Smooth muscle cell (in vitro differentiated cells): Measurements from ENCODE around the gene STK11IP. TPM values are rescaled to one million over a fixed set of nuclear protein-coding genes. Genes with fewer than 3 reads are reported as not detected.

Experiments used
- DNase-seq: peaks from one replicate; lab custom pipeline; 2025; ENCODE audit not compliant: unreplicated experiment; lab: John Stamatoyannopoulos, UW
- H2AFZ ChIP-seq: fragments of 200-600 bp; sonication (generic); 2 replicates; pipeline ENCODE4 v1.6.0; 2016; ENCODE audit warnings: antibody characterized with exemption, low read depth, mild to moderate bottlenecking
- H3F3A ChIP-seq: fragments of 200-600 bp; sonication (generic); 2 replicates; pipeline ENCODE4 v1.6.0; 2017; ENCODE audit warnings: antibody characterized with exemption, low read depth
- H3K27ac ChIP-seq: fragments of 200-600 bp; sonication (generic); 2 replicates; pipeline ENCODE4 v1.5.1; 2016; ENCODE audit warnings: low read depth, mild to moderate bottlenecking
- H3K27me3 ChIP-seq: fragments of 200-600 bp; sonication (generic); 2 replicates; pipeline ENCODE4 v1.6.1; 2016; ENCODE audit warnings: low read depth, mild to moderate bottlenecking
- H3K36me3 ChIP-seq: fragments of 200-600 bp; sonication (generic); 2 replicates; pipeline ENCODE4 v1.5.1; 2016; ENCODE audit warnings: low read depth
- H3K4me1 ChIP-seq: fragments of 200-600 bp; sonication (generic); 2 replicates; pipeline ENCODE4 v1.5.1; 2016; ENCODE audit warnings: low read depth
- H3K4me2 ChIP-seq: fragments of 200-600 bp; sonication (generic); 2 replicates; pipeline ENCODE4 v1.6.0; 2016; ENCODE audit warnings: mild to moderate bottlenecking
- H3K4me3 ChIP-seq: fragments of 200-600 bp; sonication (generic); 2 replicates; pipeline ENCODE4 v1.5.1; 2016; ENCODE audit warnings: mild to moderate bottlenecking
- H3K79me2 ChIP-seq: fragments of 200-600 bp; sonication (generic); 2 replicates; pipeline ENCODE4 v1.6.0; 2016; ENCODE audit warnings: low read depth, mild to moderate bottlenecking
- H3K9ac ChIP-seq: fragments of 200-600 bp; sonication (generic); 2 replicates; pipeline ENCODE4 v1.6.0; 2016; ENCODE audit warnings: low read depth
- H3K9me3 ChIP-seq: fragments of 200-600 bp; sonication (generic); replicated peaks from 2 replicates; pipeline ENCODE4 v1.5.1; 2016; ENCODE audit warnings: low read depth
- H4K20me1 ChIP-seq: fragments of 200-600 bp; sonication (generic); 2 replicates; pipeline ENCODE4 v1.6.0; 2016; ENCODE audit warnings: low read depth
- WGBS: methylation state at CpG from one replicate; pipeline ENCODE4 v1.1.7; 2016; ENCODE audit warnings: low lambda C conversion rate; 5-methylcytosine and 5-hydroxymethylcytosine counted together
- polyA plus RNA-seq: library from polyadenylated mRNA; unstranded; fragments of >200 nt; fragmentation: Nextera tagmentation; extraction: Ambion mirVana; gene quantifications from 2 replicates; pipeline ENCODE4 v1.2.1, GENCODE V29; 2016
- total RNA-seq: library from RNA; depleted of rRNA; stranded (reverse); fragments of >200 nt; gene quantifications from 2 replicates; pipeline ENCODE4 v1.2.3, GENCODE V29; 2014
- TF ChIP-seq, protein P1 (sequence below): fragments of 200-600 bp; sonication (generic); IDR thresholded peaks from 2 replicates; pipeline ENCODE4 v1.5.1; 2017; ENCODE audit warnings: borderline replicate concordance, mild to moderate bottlenecking, antibody characterized with exemption; ENCODE audit not compliant: insufficient read depth, poor library complexity, severe bottlenecking

Gene STK11IP
- total and polyA plus RNA-seq, 2 experiments from 2014 or later: 10.2 to 13.6 TPM

DNA sequence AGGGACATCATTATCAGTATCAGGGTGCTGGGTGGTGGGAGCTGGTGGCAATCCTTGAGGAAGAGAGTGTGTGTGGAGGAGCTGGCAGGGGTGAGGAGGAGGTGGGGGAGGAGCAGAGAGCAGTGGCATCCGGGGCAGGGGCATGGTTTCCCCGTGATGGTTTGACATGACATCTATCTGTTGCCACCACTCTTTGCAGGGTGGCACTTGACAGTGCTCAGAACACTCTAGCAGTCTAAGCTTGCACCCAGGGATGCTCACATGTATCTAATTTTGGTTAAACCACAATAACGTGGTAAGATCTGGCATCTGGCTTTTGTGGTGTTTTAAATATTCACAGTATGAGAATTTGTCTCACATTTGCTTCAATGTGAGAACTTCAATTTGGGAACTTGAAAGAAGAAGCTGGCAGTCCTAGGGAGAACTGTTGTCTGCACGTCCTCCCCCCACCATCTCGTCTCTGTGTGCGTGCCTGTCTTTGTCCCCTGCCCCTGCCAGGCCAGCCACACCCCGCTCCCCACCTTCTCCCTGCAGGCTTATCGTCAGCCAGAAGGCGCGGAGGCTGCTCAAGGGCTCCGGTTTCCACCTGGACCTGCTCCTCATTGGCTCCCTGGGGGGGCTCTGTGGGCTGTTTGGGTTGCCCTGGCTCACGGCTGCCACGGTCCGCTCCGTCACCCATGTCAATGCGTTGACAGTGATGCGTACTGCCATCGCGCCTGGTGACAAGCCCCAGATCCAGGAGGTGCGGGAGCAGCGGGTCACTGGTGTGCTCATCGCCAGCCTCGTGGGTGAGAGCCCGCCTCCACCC lies 41.5 kb downstream of the STK11IP start:
- Histone ChIP-seq H3K4me2 (no peak overlapping the region), H3F3A (peaks cover 6% of the 10 kb centered on the region), H3K9ac (no peak overlapping the region), H4K20me1 (no peaks in the 10 kb centered on the region), H3K9me3 (no peaks in the 10 kb centered on the region), H3K4me3 (no peak overlapping the region), H3K36me3 (no peaks in the 10 kb centered on the region), H2AFZ (no peak overlapping the region), H3K27me3 (no peaks in the 10 kb centered on the region), H3K79me2 (no peaks in the 10 kb centered on the region), H3K27ac (no peak overlapping the region), H3K4me1 (no peaks in the 10 kb centered on the region)
- WGBS: 95% methylated on average over 23 of the region's 24 CpGs
- DNase-seq: no peak
- TF ChIP-seq, protein P1, sequence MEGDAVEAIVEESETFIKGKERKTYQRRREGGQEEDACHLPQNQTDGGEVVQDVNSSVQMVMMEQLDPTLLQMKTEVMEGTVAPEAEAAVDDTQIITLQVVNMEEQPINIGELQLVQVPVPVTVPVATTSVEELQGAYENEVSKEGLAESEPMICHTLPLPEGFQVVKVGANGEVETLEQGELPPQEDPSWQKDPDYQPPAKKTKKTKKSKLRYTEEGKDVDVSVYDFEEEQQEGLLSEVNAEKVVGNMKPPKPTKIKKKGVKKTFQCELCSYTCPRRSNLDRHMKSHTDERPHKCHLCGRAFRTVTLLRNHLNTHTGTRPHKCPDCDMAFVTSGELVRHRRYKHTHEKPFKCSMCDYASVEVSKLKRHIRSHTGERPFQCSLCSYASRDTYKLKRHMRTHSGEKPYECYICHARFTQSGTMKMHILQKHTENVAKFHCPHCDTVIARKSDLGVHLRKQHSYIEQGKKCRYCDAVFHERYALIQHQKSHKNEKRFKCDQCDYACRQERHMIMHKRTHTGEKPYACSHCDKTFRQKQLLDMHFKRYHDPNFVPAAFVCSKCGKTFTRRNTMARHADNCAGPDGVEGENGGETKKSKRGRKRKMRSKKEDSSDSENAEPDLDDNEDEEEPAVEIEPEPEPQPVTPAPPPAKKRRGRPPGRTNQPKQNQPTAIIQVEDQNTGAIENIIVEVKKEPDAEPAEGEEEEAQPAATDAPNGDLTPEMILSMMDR: no peak

DNA sequence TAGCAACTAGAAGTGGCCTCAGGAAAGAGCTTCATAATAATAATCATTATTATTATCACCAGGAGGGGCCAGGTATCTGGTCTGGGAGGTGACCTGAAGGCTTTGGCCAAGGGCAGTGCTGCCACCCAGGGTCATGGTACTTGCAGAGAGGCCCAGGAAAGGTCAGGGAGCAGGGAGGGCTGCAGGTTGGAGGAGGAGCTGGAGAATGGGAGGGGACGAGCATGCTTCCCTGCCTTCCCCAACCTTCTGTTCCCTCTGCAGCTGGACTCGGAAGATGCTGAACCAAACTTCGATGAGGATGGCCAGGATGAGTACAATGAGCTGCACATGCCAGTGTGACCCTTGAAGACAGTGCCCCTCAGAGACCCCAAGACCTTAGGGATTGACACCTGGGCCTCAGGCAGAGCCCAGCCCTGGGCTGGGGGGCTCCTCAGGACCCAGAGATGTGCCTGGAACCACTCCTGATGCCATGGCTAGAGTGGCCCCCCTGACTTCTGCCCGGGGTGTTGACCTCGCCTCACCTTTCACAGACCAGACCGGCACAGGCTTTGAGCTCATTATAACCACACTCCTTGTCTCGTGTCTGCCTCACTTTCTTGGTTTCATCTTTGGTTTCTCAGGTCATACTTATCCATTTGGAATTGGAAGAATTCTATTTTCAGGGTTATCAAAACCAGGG lies 43.9 kb downstream of the STK11IP start:
- H3K27me3 ChIP-seq: no peaks in the 10 kb centered on the region
- H3K9me3 ChIP-seq: no peaks in the 10 kb centered on the region
- TF ChIP-seq, protein P1: no peak
- no peak overlapping the region for H3K4me2 ChIP-seq
- 80% methylated on average over 7 of the region's 7 CpGs for WGBS
- H3K4me1 ChIP-seq: peaks cover 6% of the 10 kb centered on the region
- no peak overlapping the region for H3K4me3 ChIP-seq
- DNase-seq: no peak
- no peak overlapping the region for H3K9ac ChIP-seq
- peaks cover 9% of the 10 kb centered on the region for H3F3A ChIP-seq
- H4K20me1 ChIP-seq: no peaks in the 10 kb centered on the region
- H3K27ac ChIP-seq: peak overlapping the region; percentile 48
- H2AFZ ChIP-seq: no peak overlapping the region
- no peaks in the 10 kb centered on the region for H3K79me2 ChIP-seq
- H3K36me3 ChIP-seq: no peaks in the 10 kb centered on the region

DNA sequence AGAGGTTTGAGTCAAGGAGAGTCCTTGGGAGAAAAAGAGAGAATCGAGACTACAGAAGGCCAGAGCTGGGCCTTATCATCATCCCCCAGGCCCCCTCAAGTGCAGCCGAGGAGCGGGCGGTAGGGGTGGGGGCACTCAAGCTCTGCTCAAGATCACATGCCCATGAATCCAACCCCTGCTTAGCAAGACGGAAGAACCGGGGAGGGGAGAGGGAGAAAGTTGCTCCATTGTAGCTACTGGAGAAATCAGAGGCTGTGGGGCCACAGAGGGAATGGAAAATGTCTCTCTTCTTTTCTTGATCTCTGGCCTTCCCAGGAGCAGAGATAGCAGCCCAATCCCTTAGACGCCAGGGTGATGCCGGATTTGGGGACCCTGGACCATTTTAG lies 44.4 kb downstream of the STK11IP start:
- Histone ChIP-seq H3K27me3 (no peaks in the 10 kb centered on the region), H3K27ac (peak overlapping the region; percentile 48), H3K4me1 (peaks cover 6% of the 10 kb centered on the region), H3K9ac (no peak overlapping the region), H3K9me3 (no peaks in the 10 kb centered on the region), H4K20me1 (no peaks in the 10 kb centered on the region), H3F3A (peaks cover 9% of the 10 kb centered on the region), H2AFZ (no peak overlapping the region), H3K79me2 (no peaks in the 10 kb centered on the region), H3K4me2 (no peak overlapping the region), H3K4me3 (no peak overlapping the region), H3K36me3 (no peaks in the 10 kb centered on the region)
- TF ChIP-seq, protein P1: no peak
- DNase-seq: no peak
- WGBS: 32% methylated on average over 8 of the region's 8 CpGs
